GM18526 (cell line): ENCODE results near the gene ST14.

Source experiments
- POLR2A ChIP-seq: IDR thresholded peaks from 3 replicates; pipeline ENCODE4 v1.6.1; 2011; ENCODE audit not compliant: insufficient read length; ENCODE audit errors: extremely low read depth

The ST14 gene

GRCh38 chr11:130190371-130190881, 30.8 kb downstream of the ST14 start:
- no peak for TF ChIP-seq POLR2A

GRCh38 chr11:130191896-130192295, 32.3 kb downstream of the ST14 start:
- no peak for TF ChIP-seq POLR2A

GRCh38 chr11:130192845-130193267, 33.3 kb downstream of the ST14 start:
- TF ChIP-seq POLR2A, result no peak

- TF ChIP-seq POLR2A, result no peak
These were observed 34.9 kb downstream of the ST14 start for GRCh38 chr11:130194241-130195023.

GRCh38 chr11:130197386-130198035, 37.9 kb downstream of the ST14 start:
- no peak for TF ChIP-seq POLR2A

GRCh38 chr11:130198292-130198691, 38.7 kb downstream of the ST14 start:
- no peak for TF ChIP-seq POLR2A

GRCh38 chr11:130198964-130199363, 39.4 kb downstream of the ST14 start:
- TF ChIP-seq POLR2A, result no peak

GRCh38 chr11:130199792-130200191, 40.2 kb downstream of the ST14 start:
- no peak for TF ChIP-seq POLR2A

- no peak for TF ChIP-seq POLR2A
These were observed 41.4 kb downstream of the ST14 start for GRCh38 chr11:130201026-130201425.

GRCh38 chr11:130202009-130202817, 42.6 kb downstream of the ST14 start:
- no peak for TF ChIP-seq POLR2A

GRCh38 chr11:130202818-130203689, 43.5 kb downstream of the ST14 start:
- TF ChIP-seq POLR2A, result no peak

- no peak for TF ChIP-seq POLR2A
These were observed 44.5 kb downstream of the ST14 start for GRCh38 chr11:130203766-130204702.

GRCh38 chr11:130204703-130205095, 45.1 kb downstream of the ST14 start:
- no peak for TF ChIP-seq POLR2A

GRCh38 chr11:130206141-130206540, 46.6 kb downstream of the ST14 start:
- no peak for TF ChIP-seq POLR2A
